Measurements from ENCODE around the gene ARHGEF19. TPM values are rescaled to one million over a fixed set of nuclear protein-coding genes. Genes with fewer than 3 reads are reported as not detected.
"Not testable (repeated sequence)": the region's sequence is repeated elsewhere in the genome, so short reads cannot be mapped to it uniquely, and the experiment has no call there.

Gene ARHGEF19
- total and polyA plus RNA-seq, 2 experiments from 2014 or later = 8.6 to 14.2 TPM

DNA sequence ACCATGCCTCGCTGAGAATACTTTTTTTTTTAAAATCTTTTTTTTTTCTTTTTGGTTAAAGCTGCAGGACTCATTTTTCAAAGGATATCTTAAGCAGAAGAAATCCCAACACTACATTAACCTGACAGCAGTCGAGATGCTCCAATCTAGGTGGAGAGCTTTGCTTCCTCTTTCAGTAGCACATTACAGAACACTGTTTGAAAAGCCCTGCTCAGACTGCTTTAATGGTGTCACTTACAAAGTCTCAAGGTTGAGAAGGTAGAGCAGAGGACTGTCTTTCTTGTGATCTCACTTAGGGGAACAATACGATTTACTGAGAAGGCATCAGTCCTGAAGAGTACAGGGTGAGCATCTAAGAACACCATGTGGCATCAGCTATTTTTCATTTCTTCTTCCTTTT, 45.5 kb upstream of the ARHGEF19 start:
- in situ Hi-C loops (cut with MboI) = no loop called here
- Histone ChIP-seq H3K4me2 (ENCODE audit: unreplicated experiment) (no peak overlapping the region), H3F3A (ENCODE audit: insufficient read depth) (peaks cover 34% of the 10 kb centered on the region), H3K9me2 (ENCODE audit: insufficient read depth) (no peaks in the 10 kb centered on the region), H3K36me3 (ENCODE audit: low read depth) (peaks cover 6% of the 10 kb centered on the region; the same call in 1 of the 2 replicates), H3K9me3 (ENCODE audit: low read depth) (no peaks in the 10 kb centered on the region), H3K4me1 (ENCODE audit: insufficient read depth) (peaks cover 28% of the 10 kb centered on the region), H3K9ac (no peak overlapping the region), H3K79me2 (ENCODE audit: insufficient read depth) (peaks cover 42% of the 10 kb centered on the region), H4K20me1 (ENCODE audit: insufficient read depth) (no peaks in the 10 kb centered on the region), H3K4me3 (no peak overlapping the region), H2AFZ (no peak overlapping the region), H3K27ac (no peak overlapping the region), H3K27me3 (replicated peaks; ENCODE audit: insufficient read depth) (no peaks in the 10 kb centered on the region)
- TF ChIP-seq EZH2phosphoT487 (IDR thresholded peaks at IDR 0.05; ENCODE audit: insufficient read depth, low read depth) (no peak), EZH2 (IDR thresholded peaks at IDR 0.05; ENCODE audit: insufficient read depth, poor library complexity, severe bottlenecking) (no peak)
- WGBS, 2 experiments (ENCODE audit: low coverage in 1 of 2, low lambda C conversion rate in 2 of 2, missing lambda C conversion rate in 2 of 2) = 84 to 85% methylated on average over 3 of the region's 3 CpGs
- no peak for DNase-seq

GRCh38 chr1:16257556-16257955, 45.1 kb upstream of the ARHGEF19 start:
- Histone ChIP-seq H3K79me2 (ENCODE audit: insufficient read depth) (peaks cover 38% of the 10 kb centered on the region), H3K4me1 (ENCODE audit: insufficient read depth) (peaks cover 28% of the 10 kb centered on the region), H3F3A (ENCODE audit: insufficient read depth) (peaks cover 34% of the 10 kb centered on the region)
- 92 to 96% methylated on average over 3 of the region's 3 CpGs for WGBS, 2 experiments (ENCODE audit: low coverage in 1 of 2, low lambda C conversion rate in 2 of 2, missing lambda C conversion rate in 2 of 2)
- H2AFZ ChIP-seq; H3K27ac ChIP-seq; H4K20me1 ChIP-seq (ENCODE audit: insufficient read depth); DNase-seq; H3K4me2 ChIP-seq (ENCODE audit: unreplicated experiment); H3K27me3 ChIP-seq (replicated peaks; ENCODE audit: insufficient read depth); H3K9ac ChIP-seq; H3K36me3 ChIP-seq (ENCODE audit: low read depth); H3K4me3 ChIP-seq; H3K9me2 ChIP-seq (ENCODE audit: insufficient read depth); H3K9me3 ChIP-seq (ENCODE audit: low read depth); in situ Hi-C loops (cut with MboI): not testable (repeated sequence)

DNA sequence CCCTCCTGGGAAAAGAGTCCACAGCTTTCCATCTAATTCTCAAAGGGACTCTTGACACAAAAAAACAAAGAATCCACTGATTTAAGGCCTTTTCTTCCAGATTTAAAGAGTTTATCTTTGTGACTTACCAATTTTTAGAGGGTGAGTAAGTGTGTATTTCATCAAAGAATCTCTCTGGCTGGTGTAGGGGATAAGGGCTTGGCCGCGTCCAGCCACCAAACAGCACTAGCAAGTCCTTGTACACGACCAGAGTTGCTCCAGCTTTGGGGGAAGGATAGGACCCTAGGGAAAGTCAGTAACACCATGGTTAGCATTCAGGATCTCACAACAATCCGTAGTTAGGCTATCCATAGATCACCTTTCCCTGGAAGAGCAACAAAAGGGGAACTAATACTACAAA, 44.0 kb upstream of the ARHGEF19 start:
- H2AFZ ChIP-seq = no peak overlapping the region
- TF ChIP-seq EZH2 (IDR thresholded peaks at IDR 0.05; ENCODE audit: insufficient read depth, poor library complexity, severe bottlenecking) = no peak
- TF ChIP-seq EZH2phosphoT487 (IDR thresholded peaks at IDR 0.05; ENCODE audit: insufficient read depth, low read depth) = no peak
- no peaks in the 10 kb centered on the region for H4K20me1 ChIP-seq (ENCODE audit: insufficient read depth)

GRCh38 chr1:16254263-16254928, 41.9 kb upstream of the ARHGEF19 start:
- Histone ChIP-seq H3K9ac (no peak overlapping the region), H3K27me3 (replicated peaks; ENCODE audit: insufficient read depth) (no peaks in the 10 kb centered on the region), H3K4me2 (ENCODE audit: unreplicated experiment) (no peak overlapping the region), H3K79me2 (ENCODE audit: insufficient read depth) (peaks cover 15% of the 10 kb centered on the region), H3K9me2 (ENCODE audit: insufficient read depth) (no peaks in the 10 kb centered on the region), H3K36me3 (ENCODE audit: low read depth) (peaks cover 9% of the 10 kb centered on the region; the same call in 1 of the 2 replicates), H3K4me1 (ENCODE audit: insufficient read depth) (peaks cover 25% of the 10 kb centered on the region), H3K9me3 (ENCODE audit: low read depth) (no peaks in the 10 kb centered on the region), H3F3A (ENCODE audit: insufficient read depth) (peaks cover 21% of the 10 kb centered on the region), H2AFZ (no peak overlapping the region), H3K27ac (no peak overlapping the region), H4K20me1 (ENCODE audit: insufficient read depth) (no peaks in the 10 kb centered on the region), H3K4me3 (no peak overlapping the region)
- in situ Hi-C loops (cut with MboI) = no loop called here
- DNase-seq = peak; percentile 68
- no peak for TF ChIP-seq EZH2 (IDR thresholded peaks at IDR 0.05; ENCODE audit: insufficient read depth, poor library complexity, severe bottlenecking)
- TF ChIP-seq EZH2phosphoT487 (IDR thresholded peaks at IDR 0.05; ENCODE audit: insufficient read depth, low read depth) = no peak
- WGBS, 2 experiments (ENCODE audit: low coverage in 1 of 2, low lambda C conversion rate in 2 of 2, missing lambda C conversion rate in 2 of 2) = 36 to 46% methylated on average over 4 of the region's 4 CpGs

More for the DNA sequence above, 44.0 kb upstream of the ARHGEF19 start:
- Histone ChIP-seq H3K9me3 (ENCODE audit: low read depth) (no peaks in the 10 kb centered on the region), H3K4me2 (ENCODE audit: unreplicated experiment) (no peak overlapping the region), H3K27me3 (replicated peaks; ENCODE audit: insufficient read depth) (no peaks in the 10 kb centered on the region), H3K36me3 (ENCODE audit: low read depth) (peaks cover 6% of the 10 kb centered on the region; the same call in 1 of the 2 replicates), H3K9me2 (ENCODE audit: insufficient read depth) (no peaks in the 10 kb centered on the region), H3F3A (ENCODE audit: insufficient read depth) (peaks cover 33% of the 10 kb centered on the region), H3K4me3 (no peak overlapping the region), H3K79me2 (ENCODE audit: insufficient read depth) (peaks cover 28% of the 10 kb centered on the region), H3K27ac (no peak overlapping the region), H3K4me1 (ENCODE audit: insufficient read depth) (peaks cover 27% of the 10 kb centered on the region), H3K9ac (no peak overlapping the region)
- in situ Hi-C loops (cut with MboI) = no loop called here
- 98 to 99% methylated on average over 4 of the region's 4 CpGs for WGBS, 2 experiments (ENCODE audit: low coverage in 1 of 2, low lambda C conversion rate in 2 of 2, missing lambda C conversion rate in 2 of 2)
- no peak for DNase-seq

All from GM23248 (cell line).